Esophagus (tissue), 2 donors: Measurements from ENCODE around the gene OPA3. TPM values are rescaled to one million over a fixed set of nuclear protein-coding genes. Genes with fewer than 3 reads are reported as not detected.

Source experiments
- H3K27ac ChIP-seq, 2 donors: one replicate each; pipeline ENCODE4 v1.5.1; 2013; ENCODE audit warnings: low read depth in 2 of 2, mild to moderate bottlenecking in 2 of 2, inconsistent platforms in 1 of 2, low read length in 1 of 2, moderate library complexity in 1 of 2
- H3K27me3 ChIP-seq, 2 donors: one replicate each; pipeline ENCODE4 v1.6.1; 2013; ENCODE audit warnings: low read length in 2 of 2, control low read depth in 1 of 2, mild to moderate bottlenecking in 1 of 2; ENCODE audit not compliant: insufficient read depth in 2 of 2, control insufficient read depth in 1 of 2
- H3K36me3 ChIP-seq, 2 donors: one replicate each; pipeline ENCODE4 v1.6.1; 2013; ENCODE audit warnings: low read length in 1 of 2; ENCODE audit not compliant: control insufficient read depth in 2 of 2, insufficient read depth in 2 of 2
- H3K4me1 ChIP-seq, 2 donors: one replicate each; pipeline ENCODE4 v1.6.1; 2013; ENCODE audit warnings: low read length in 1 of 2; ENCODE audit not compliant: control insufficient read depth in 2 of 2, insufficient read depth in 2 of 2
- H3K4me3 ChIP-seq, 2 donors: one replicate each; pipeline ENCODE4 v1.5.1; 2013; ENCODE audit warnings: low read length in 2 of 2, mild to moderate bottlenecking in 2 of 2, low read depth in 1 of 2, moderate library complexity in 1 of 2
- H3K9me3 ChIP-seq, 2 donors: one replicate each; pipeline ENCODE4 v1.6.1; 2013; ENCODE audit warnings: mild to moderate bottlenecking in 2 of 2, low read depth in 1 of 2, low read length in 1 of 2, moderate library complexity in 1 of 2; ENCODE audit not compliant: control insufficient read depth in 2 of 2, insufficient read depth in 1 of 2
- WGBS, 2 donors: extraction: QIAGEN DNeasy Blood & Tissue Kit; methylation state at CpG; one replicate each; pipeline ENCODE4 v1.1.7; 2013; 5-methylcytosine and 5-hydroxymethylcytosine counted together
- polyA plus RNA-seq, 2 donors: library from polyadenylated mRNA; stranded (reverse); fragments of 200-250 nt; gene quantifications; one replicate each; pipeline ENCODE4 v1.2.3, GENCODE V29; 2013
- donor health status: healthy with polysubstance abuse.
- donor health status: Bipolar disorder and iron deficiency.

The OPA3 gene
- polyA plus RNA-seq, 2 donors = 4.0 to 4.6 TPM

DNA sequence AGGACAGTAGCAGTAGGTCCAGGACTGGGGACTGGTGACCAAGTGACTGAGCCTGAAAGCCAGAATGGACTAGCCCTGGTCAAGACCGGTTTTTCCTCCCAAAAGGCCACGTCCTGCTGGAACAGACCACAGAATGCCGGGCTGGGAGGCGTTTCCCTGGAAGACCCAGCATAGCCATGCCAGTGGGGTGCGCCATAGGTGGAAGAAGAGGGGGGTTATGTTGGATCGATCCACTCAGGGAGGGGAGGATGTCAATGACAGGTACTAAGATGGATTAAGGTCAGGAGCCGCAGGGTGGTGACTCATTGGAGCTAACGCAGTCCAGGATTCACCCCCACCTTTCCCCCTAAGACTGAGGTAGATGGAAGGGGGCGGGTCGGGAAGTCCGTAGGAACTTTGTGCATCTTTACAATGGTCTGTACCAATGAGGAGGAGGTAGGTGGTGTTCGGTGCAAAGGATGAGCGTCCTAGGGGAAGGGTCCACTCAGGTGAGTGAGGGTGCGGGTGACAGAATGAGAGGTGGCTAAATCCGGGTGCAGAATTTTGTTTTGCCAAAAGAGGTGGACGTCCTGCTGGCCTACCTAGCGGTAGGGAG lies 56.4 kb downstream of the OPA3 start:
- Histone ChIP-seq H3K4me3 (peak overlapping the region; percentile 32), H3K36me3 (peaks cover 5 to 14% of the 10 kb centered on the region in 2 donors), H3K9me3 (no peaks in the 10 kb centered on the region), H3K4me1 (peaks cover 4 to 9% of the 10 kb centered on the region in 2 donors), H3K27me3 (no peaks in the 10 kb centered on the region), H3K27ac (peak overlapping the region; percentile 60 to 69)
- 22 to 23% methylated on average over 17 of the region's 17 CpGs for WGBS, 2 donors

- peak overlapping the region; percentile 54 to 60 for H3K27ac ChIP-seq
- 59 to 65% methylated on average over 15 of the region's 15 CpGs for WGBS, 2 donors
Observed at GRCh38 chr19:45527731-45528130, 56.9 kb downstream of the OPA3 start.

DNA sequence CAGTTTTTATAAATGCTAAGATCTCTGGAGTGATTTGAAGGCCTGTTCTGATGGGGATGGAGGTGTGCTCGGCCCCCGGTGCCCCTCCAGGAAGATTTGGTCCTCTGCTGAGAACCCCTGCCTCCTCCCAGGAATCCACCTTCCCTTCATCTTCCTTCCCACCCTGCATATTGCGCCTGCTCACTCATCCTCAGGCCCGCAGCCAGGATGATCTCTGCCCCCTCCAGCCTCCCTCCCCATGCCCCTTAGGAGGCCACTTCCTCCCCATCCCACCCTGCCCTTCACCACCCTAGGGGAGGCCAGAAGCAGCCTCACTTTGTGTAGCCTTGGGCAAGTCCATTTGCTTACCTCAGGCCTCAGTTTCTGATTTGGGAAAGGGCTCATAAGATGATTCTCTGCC lies 57.6 kb downstream of the OPA3 start:
- peaks cover 5 to 15% of the 10 kb centered on the region in 2 donors for H3K36me3 ChIP-seq
- H3K4me1 ChIP-seq = peaks cover 4 to 9% of the 10 kb centered on the region in 2 donors
- no peaks in the 10 kb centered on the region for H3K9me3 ChIP-seq
- H3K4me3 ChIP-seq = no peak overlapping the region
- H3K27me3 ChIP-seq = no peaks in the 10 kb centered on the region
- no peak overlapping the region for H3K27ac ChIP-seq
- 88 to 94% methylated on average over 4 of the region's 4 CpGs for WGBS, 2 donors

More at GRCh38 chr19:45527731-45528130, 56.9 kb downstream of the OPA3 start:
- no peaks in the 10 kb centered on the region for H3K27me3 ChIP-seq
- H3K9me3 ChIP-seq = no peaks in the 10 kb centered on the region
- peaks cover 5 to 14% of the 10 kb centered on the region in 2 donors for H3K36me3 ChIP-seq
- H3K4me1 ChIP-seq = peaks cover 4 to 9% of the 10 kb centered on the region in 2 donors
- no peak overlapping the region for H3K4me3 ChIP-seq

GRCh38 chr19:45526143-45526542 lies 58.5 kb downstream of the OPA3 start:
- Histone ChIP-seq H3K9me3 (no peaks in the 10 kb centered on the region), H3K27me3 (no peaks in the 10 kb centered on the region), H3K36me3 (peaks cover 5 to 20% of the 10 kb centered on the region in 2 donors), H3K4me1 (peaks cover 4 to 10% of the 10 kb centered on the region in 2 donors), H3K27ac (peak overlapping the region in 1 of 2 donors; percentile 58), H3K4me3 (no peak overlapping the region)
- 70 to 73% methylated on average over 9 of the region's 9 CpGs for whole genome bisulfite sequencing, 2 donors

- H3K27me3 ChIP-seq = no peaks in the 10 kb centered on the region
- no peak overlapping the region for H3K27ac ChIP-seq
- H3K36me3 ChIP-seq = peaks cover 5 to 28% of the 10 kb centered on the region in 2 donors
- peaks cover 0 to 3% of the 10 kb centered on the region in 2 donors for H3K9me3 ChIP-seq
- WGBS, 2 donors = 79 to 86% methylated on average over 15 of the region's 15 CpGs
- peaks cover 4 to 13% of the 10 kb centered on the region in 2 donors for H3K4me1 ChIP-seq
- no peak overlapping the region for H3K4me3 ChIP-seq
Observed at GRCh38 chr19:45524575-45525129, 60.0 kb downstream of the OPA3 start.

DNA sequence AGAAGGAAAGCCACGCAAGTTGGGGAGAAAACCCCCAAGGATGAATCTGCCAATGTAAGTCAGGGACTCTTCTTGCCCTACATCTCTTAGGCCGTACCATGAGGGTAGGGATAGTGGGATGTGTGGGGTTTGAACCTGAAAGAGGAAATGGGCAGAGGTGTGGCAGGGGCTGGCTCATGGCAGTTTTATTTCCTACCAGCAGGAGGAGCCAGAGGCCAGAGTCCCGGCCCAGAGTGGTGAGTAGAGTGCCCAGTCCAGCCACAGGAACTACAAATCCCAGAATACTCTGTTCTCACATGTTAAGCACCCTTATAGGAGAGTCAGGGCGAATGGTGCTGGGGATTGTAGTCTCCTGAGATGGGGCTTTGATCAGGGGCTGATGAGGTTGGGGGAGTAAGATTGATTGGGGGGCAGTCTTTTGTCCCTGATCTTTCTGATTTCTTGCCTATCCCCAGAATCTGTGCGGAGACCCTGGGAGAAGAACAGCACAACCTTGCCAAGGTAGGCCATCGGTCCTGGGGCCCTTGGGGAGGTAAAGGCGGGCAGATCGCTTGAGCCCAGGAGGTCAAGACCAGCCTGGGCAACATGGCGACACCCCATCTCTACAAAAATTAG lies 60.9 kb downstream of the OPA3 start:
- Histone ChIP-seq H3K27ac (peak overlapping the region in 1 of 2 donors; percentile 30), H3K27me3 (no peaks in the 10 kb centered on the region), H3K9me3 (peaks cover 0 to 3% of the 10 kb centered on the region in 2 donors), H3K36me3 (peaks cover 5 to 28% of the 10 kb centered on the region in 2 donors), H3K4me3 (no peak overlapping the region), H3K4me1 (peaks cover 0 to 9% of the 10 kb centered on the region in 2 donors)
- WGBS, 2 donors = 67 to 69% methylated on average over 9 of the region's 9 CpGs

DNA sequence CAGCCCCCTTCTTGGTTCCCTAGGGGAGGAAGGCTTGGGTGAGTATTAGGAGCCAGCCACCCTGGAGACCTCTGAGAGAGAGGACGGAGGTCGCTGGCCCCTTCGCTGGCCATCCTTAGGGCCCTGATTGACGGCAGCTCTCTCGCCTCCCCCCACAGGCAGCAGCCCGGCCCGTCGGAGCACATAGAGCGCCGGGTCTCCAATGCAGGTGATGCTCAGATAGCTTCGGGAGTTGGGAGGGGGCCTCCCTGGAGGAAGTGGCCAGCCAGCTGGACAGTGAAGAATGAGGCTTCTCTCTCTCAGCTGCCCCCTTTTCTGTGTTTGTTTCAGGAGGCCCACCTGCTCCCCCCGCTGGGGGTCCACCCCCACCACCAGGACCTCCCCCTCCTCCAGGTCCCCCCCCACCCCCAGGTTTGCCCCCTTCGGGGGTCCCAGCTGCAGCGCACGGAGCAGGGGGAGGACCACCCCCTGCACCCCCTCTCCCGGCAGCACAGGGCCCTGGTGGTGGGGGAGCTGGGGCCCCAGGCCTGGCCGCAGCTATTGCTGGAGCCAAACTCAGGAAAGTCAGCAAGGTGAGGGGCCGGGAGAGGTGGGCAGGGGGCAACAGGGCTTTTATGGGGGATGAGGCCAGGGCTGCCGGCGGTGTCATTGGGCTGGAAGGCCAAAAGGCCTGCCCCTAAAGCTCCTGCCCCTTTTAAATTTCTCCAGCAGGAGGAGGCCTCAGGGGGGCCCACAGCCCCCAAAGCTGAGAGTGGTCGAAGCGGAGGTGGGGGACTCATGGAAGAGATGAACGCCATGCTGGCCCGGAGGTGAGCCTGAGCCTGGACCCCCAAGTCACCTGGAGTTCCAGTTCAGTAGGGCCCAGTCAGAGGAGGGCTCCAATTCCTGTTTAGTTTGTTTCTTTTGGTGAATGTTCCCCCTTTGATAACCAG lies 62.3 kb downstream of the OPA3 start:
- peaks cover 0 to 3% of the 10 kb centered on the region in 2 donors for H3K9me3 ChIP-seq
- H3K4me3 ChIP-seq = no peak overlapping the region
- no peak overlapping the region for H3K27ac ChIP-seq
- 84 to 88% methylated on average over 21 to 24 of the region's 24 CpGs for WGBS, 2 donors
- H3K36me3 ChIP-seq = peaks cover 7 to 35% of the 10 kb centered on the region in 2 donors
- H3K4me1 ChIP-seq = peaks cover 0 to 4% of the 10 kb centered on the region in 2 donors
- no peaks in the 10 kb centered on the region for H3K27me3 ChIP-seq

GRCh38 chr19:45518469-45518826 lies 66.2 kb downstream of the OPA3 start:
- peaks cover 7 to 17% of the 10 kb centered on the region in 2 donors for H3K4me1 ChIP-seq
- peaks cover 0 to 3% of the 10 kb centered on the region in 2 donors for H3K9me3 ChIP-seq
- no peak overlapping the region for H3K27ac ChIP-seq
- peaks cover 2 to 23% of the 10 kb centered on the region in 2 donors for H3K36me3 ChIP-seq
- H3K27me3 ChIP-seq = no peaks in the 10 kb centered on the region
- no peak overlapping the region for H3K4me3 ChIP-seq
- 72 to 82% methylated on average over 7 of the region's 7 CpGs for WGBS, 2 donors
